HFFc6 (cell line): ENCODE results near the gene CD300LD. TPM values are rescaled to one million over a fixed set of nuclear protein-coding genes. Genes with fewer than 3 reads are reported as not detected.

Experiments used
- DNase-seq: peaks from one replicate; pipeline ENCODE4 v3.0.0-alpha.2; 2018
- H3K27ac Mint-ChIP-seq: 2 replicates; pipeline ENCODE4 v1.8.0; 2020; ENCODE audit warnings: mild to moderate bottlenecking, mixed read lengths
- H3K27me3 Mint-ChIP-seq: 2 replicates; pipeline ENCODE4 v1.8.0; 2021; ENCODE audit warnings: mild to moderate bottlenecking, moderate library complexity, mixed read lengths; ENCODE audit not compliant: insufficient read depth
- H3K36me3 Mint-ChIP-seq: 2 replicates; pipeline ENCODE4 v1.8.0; 2021; ENCODE audit warnings: low read depth, mixed read lengths
- H3K4me1 Mint-ChIP-seq: 2 replicates; pipeline ENCODE4 v1.8.0; 2020; ENCODE audit warnings: low read depth, mixed read lengths
- H3K4me3 Mint-ChIP-seq: 2 replicates; pipeline ENCODE4 v1.8.0; 2020; ENCODE audit warnings: mild to moderate bottlenecking, moderate library complexity, mixed read lengths
- H3K9me3 Mint-ChIP-seq: 2 replicates; pipeline ENCODE4 v1.8.0; 2020; ENCODE audit warnings: mild to moderate bottlenecking, mixed read lengths
- CTCF ChIP-seq: fragments of 200-600 bp; sonication (generic); IDR thresholded peaks from 2 replicates; pipeline ENCODE4 v1.5.0; 2021; ENCODE audit warnings: antibody characterized with exemption, mild to moderate bottlenecking
- total RNA-seq, 6 experiments: library from RNA; stranded (reverse); fragmentation: NEBNext Ultra II Directional; extraction: Animal tissue kit (Norgen Biotek cat#: 25700); gene quantifications; 2 replicates in 1 of 6; 3 replicates in 5 of 6; pipeline ENCODE4 v1.2.3, GENCODE V29; 2021

CD300LD gene
- total RNA-seq, 6 experiments from 2014 or later = not detected

DNA sequence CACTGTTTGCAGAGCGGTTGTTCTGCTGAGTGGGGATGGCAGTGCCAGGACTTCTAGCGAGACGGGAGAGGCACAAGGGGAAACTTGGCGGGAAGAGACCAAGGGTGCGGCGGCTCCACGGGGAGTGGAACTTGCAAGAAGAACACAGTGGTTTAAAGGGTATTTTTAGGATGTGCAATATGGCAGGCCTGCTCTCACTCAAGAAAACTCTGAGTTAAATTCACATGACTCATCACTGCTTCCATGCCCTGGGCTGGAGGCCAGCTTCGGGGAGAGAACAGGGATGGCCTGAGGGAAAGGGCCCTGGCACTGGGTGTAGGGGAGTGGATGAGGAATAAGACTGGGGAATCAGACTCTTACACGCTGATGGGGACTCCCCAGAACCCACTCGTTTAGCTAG lies 13.3 kb upstream of the CD300LD start:
- H3K4me1 Mint-ChIP-seq = peaks cover 9% of the 10 kb centered on the region; the same call in 1 of the 2 replicates
- no peaks in the 10 kb centered on the region for H3K36me3 Mint-ChIP-seq
- DNase-seq = peak; percentile 60
- peaks cover 20% of the 10 kb centered on the region for H3K9me3 Mint-ChIP-seq
- no peak overlapping the region for H3K4me3 Mint-ChIP-seq
- no peak overlapping the region for H3K27ac Mint-ChIP-seq
- TF ChIP-seq CTCF = no peak
- peaks cover 1% of the 10 kb centered on the region; the same call in 1 of the 2 replicates for H3K27me3 Mint-ChIP-seq

DNA sequence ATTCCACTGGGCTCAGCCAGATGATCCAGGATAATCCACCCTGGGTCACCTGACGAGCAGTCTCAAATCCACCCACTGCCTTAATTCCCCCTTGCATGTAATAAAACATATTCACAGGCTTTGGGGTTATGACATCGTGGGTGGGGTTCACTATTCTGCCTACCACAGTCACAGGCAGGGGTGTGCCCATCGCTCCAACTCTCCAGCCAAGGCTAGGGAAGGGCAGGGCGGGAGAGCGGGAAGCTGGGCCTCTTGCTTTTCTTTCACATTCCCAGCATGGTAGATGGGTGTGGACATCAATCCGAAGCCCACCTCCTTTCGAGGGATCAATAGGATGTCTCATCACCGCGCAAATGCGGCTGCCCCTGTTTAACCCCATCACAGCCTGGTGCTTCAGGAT lies 12.7 kb upstream of the CD300LD start:
- no peak overlapping the region for H3K4me3 Mint-ChIP-seq
- peaks cover 20% of the 10 kb centered on the region for H3K9me3 Mint-ChIP-seq
- H3K27me3 Mint-ChIP-seq = peaks cover 1% of the 10 kb centered on the region; the same call in 1 of the 2 replicates
- H3K36me3 Mint-ChIP-seq = no peaks in the 10 kb centered on the region
- TF ChIP-seq CTCF = no peak
- no peak for DNase-seq
- H3K4me1 Mint-ChIP-seq = peaks cover 9% of the 10 kb centered on the region; the same call in 1 of the 2 replicates
- no peak overlapping the region for H3K27ac Mint-ChIP-seq

DNA sequence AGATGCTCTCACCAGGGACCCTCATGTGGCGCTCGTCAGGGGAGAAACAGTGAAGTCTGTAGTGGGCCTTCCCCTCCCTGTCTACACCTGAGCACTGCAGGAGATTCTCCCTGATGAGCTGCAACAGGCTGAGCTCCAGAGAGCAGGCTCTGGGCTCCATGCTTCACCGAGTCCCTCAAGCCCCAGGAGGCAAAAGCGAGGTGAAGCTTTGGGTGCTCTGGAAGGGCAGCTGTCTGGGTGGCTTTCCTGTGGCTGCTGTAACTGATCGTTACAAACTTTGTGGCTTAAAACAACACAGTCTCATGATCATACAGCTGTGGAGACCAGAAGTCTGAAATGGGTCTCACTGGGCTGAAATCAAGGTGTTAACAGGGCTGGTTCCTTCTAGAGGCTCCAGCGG lies 12.1 kb upstream of the CD300LD start:
- H3K27ac Mint-ChIP-seq = no peak overlapping the region
- peaks cover 1% of the 10 kb centered on the region; the same call in 1 of the 2 replicates for H3K27me3 Mint-ChIP-seq
- peaks cover 9% of the 10 kb centered on the region; the same call in 1 of the 2 replicates for H3K4me1 Mint-ChIP-seq
- no peak for TF ChIP-seq CTCF
- H3K36me3 Mint-ChIP-seq = no peaks in the 10 kb centered on the region
- DNase-seq = no peak
- H3K9me3 Mint-ChIP-seq = peaks cover 20% of the 10 kb centered on the region
- H3K4me3 Mint-ChIP-seq = no peak overlapping the region

DNA sequence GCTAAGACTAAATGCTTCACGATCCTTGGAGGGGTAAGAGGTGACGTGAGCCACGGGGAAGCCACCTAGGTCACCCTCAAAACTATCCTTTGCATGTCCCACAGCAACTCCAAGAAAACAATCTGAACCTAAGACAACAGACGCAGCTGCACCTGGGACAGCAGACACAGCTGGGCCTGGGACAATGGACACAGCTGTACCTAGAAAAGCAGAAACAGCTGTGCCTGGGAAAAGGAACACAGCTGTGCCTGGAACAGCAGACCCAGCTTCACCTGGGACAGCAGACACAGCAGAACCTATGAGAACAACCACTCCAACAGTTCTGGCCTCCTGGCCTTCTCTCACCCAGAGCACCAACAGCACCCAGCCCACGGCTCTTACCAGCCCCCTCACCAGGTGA lies 11.7 kb upstream of the CD300LD start:
- Mint-ChIP-seq H3K27ac (no peak overlapping the region), H3K9me3 (peaks cover 20% of the 10 kb centered on the region), H3K36me3 (no peaks in the 10 kb centered on the region), H3K27me3 (peaks cover 3% of the 10 kb centered on the region), H3K4me3 (no peak overlapping the region), H3K4me1 (peaks cover 9% of the 10 kb centered on the region; the same call in 1 of the 2 replicates)
- no peak for DNase-seq
- TF ChIP-seq CTCF = no peak

DNA sequence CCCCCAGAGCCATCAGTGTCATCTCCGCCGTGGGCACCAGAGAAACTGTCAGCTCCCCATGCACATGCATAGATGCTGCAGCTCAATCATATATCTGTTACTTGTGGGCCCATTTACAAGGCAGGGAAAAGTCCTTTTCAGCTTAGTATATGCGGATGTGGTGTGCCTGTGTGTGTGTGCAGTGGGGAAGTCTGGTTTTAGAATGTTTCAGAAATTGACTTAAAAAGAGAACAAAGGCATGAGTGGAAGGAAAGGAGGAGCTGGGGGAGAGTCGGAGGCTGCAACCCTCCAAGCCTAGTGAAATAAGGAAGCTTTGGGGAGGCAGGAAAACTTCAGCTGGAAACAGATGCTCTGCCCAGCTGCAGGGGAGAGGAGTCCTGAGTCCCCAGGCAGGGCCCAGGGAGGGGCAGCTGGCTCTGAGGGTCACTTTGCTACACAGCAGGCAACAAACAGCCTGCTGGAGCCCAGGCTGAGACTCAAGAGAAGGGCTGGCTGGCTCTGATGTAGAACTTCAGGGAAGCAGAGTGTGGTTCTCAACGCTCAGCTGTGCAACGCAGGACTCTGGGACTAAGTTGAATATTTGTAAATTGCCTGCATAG lies 11.1 kb upstream of the CD300LD start:
- Mint-ChIP-seq H3K27ac (no peak overlapping the region), H3K9me3 (peaks cover 20% of the 10 kb centered on the region), H3K4me1 (peaks cover 9% of the 10 kb centered on the region; the same call in 1 of the 2 replicates), H3K27me3 (peaks cover 6% of the 10 kb centered on the region), H3K36me3 (no peaks in the 10 kb centered on the region), H3K4me3 (no peak overlapping the region)
- TF ChIP-seq CTCF = no peak
- DNase-seq = no peak
